ENCODE measurements around the gene FBP1. TPM values are rescaled to one million over a fixed set of nuclear protein-coding genes. Genes with fewer than 3 reads are reported as not detected.

FBP1 gene
- total RNA-seq, 4 donors from 2014 or later, result 0.46 to 3.5 (median 1.7) TPM; not detected in 1

DNA sequence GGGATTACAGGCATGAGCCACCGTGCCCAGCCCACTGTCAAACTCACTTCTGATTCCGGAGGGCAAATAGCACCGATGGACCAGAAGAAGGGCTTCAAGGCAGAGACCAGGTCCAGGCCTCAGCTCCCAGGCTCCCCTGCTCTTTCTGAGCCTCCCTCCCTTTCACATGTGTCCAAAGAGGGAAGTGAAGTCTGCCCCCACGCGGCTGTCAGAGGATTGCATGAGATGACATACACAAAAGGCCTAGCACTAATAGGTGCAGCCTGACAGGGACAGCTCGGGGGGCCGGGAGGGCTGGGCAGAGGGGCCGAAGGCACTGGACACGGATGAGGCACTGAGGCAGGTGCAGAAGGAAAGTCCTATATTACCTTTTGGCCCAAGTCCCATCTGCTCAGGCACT is 16.1 kb downstream of the FBP1 start:
- H3K4me1 ChIP-seq, result no peaks in the 10 kb centered on the region
- H3K27ac ChIP-seq, result no peak overlapping the region
- intact Hi-C loops (cut with DNase I; ENCODE audit: low total_unique reads) (no loop called here), in situ Hi-C loops (cut with MboI; ENCODE audit: low sequenced_read_pairs in 4 of 4) (no loop called here)
- no peaks in the 10 kb centered on the region for H3K36me3 ChIP-seq
- DNase-seq (no peak), ATAC-seq (no peak)
- no peak for TF ChIP-seq POLR2A (IDR thresholded peaks at IDR 0.05)
- TF ChIP-seq, protein P1, sequence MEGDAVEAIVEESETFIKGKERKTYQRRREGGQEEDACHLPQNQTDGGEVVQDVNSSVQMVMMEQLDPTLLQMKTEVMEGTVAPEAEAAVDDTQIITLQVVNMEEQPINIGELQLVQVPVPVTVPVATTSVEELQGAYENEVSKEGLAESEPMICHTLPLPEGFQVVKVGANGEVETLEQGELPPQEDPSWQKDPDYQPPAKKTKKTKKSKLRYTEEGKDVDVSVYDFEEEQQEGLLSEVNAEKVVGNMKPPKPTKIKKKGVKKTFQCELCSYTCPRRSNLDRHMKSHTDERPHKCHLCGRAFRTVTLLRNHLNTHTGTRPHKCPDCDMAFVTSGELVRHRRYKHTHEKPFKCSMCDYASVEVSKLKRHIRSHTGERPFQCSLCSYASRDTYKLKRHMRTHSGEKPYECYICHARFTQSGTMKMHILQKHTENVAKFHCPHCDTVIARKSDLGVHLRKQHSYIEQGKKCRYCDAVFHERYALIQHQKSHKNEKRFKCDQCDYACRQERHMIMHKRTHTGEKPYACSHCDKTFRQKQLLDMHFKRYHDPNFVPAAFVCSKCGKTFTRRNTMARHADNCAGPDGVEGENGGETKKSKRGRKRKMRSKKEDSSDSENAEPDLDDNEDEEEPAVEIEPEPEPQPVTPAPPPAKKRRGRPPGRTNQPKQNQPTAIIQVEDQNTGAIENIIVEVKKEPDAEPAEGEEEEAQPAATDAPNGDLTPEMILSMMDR (IDR thresholded peaks at IDR 0.05 in 4 of 5, conservative IDR thresholded peaks at IDR 0.05 in 1 of 5), result no peak
- H3K9me3 ChIP-seq, result no peaks in the 10 kb centered on the region
- H3K27me3 ChIP-seq, result no peaks in the 10 kb centered on the region
- H3K4me3 ChIP-seq, result no peak overlapping the region

DNA sequence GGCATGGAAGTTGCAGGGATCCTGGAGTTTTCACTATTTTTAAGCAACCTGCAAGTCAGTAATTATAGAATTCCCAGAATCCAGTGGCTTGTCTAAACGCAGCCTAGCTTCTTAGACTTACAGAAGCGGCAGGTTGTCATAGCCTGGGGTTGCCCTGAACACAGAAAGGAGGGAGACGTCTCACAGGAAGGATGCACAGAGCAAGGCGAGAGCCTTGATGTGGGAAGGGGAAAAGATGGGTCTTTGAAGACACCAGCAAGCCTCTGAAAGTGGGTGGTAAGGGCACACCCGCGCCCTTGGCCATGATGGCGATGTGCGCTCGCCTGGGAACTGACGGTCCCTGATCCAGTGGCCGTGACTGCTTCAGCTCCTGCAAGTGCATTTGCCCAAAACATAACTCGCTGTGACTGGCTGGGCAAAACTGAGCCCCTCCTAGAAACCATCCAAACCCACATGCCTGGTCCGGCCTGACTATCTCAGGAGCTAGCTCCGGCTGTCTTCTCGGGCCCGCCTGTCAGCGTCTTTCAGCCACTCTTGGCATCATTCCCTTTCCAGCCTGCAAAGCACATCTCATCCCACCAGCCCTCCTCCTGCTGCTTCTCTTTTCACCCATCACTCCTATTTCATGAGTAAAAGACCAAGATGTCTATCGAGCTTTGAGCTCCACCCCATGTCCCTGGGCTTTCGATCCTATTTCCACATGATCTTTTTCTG is 17.1 kb downstream of the FBP1 start:
- TF ChIP-seq POLR2A (IDR thresholded peaks at IDR 0.05), result no peak
- TF ChIP-seq, protein P1 (IDR thresholded peaks at IDR 0.05 in 4 of 5, conservative IDR thresholded peaks at IDR 0.05 in 1 of 5), result no peak
- H3K27me3 ChIP-seq, result no peaks in the 10 kb centered on the region
- no peaks in the 10 kb centered on the region for H3K36me3 ChIP-seq
- in situ Hi-C loops (cut with MboI; ENCODE audit: low sequenced_read_pairs in 4 of 4), result no loop called here
- intact Hi-C loops (cut with DNase I; ENCODE audit: low total_unique reads), result no loop called here
- H3K27ac ChIP-seq, result no peak overlapping the region
- DNase-seq (no peak), ATAC-seq (no peak)
- H3K9me3 ChIP-seq, result no peaks in the 10 kb centered on the region
- H3K4me1 ChIP-seq, result no peaks in the 10 kb centered on the region
- H3K4me3 ChIP-seq, result no peak overlapping the region

DNA sequence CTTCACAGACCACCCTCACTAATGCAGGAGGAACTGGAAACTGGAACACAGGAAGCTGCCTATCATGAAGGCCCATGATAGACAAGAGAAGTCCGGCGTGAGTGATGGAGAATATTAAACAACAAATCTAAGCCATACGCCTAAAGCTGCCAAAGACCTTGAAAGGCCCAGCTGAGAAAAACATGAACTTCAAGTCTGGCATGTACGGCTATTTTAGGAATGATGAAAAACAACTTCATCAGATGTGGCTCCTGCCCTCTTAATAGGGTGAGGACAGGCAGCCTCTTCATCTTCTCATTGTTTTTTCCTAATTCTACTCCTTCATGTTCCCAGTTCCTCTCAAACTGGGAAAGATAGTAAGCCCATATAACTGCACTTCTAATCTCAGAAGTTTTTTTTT is 20.3 kb downstream of the FBP1 start:
- in situ Hi-C loops (cut with MboI; ENCODE audit: low sequenced_read_pairs in 4 of 4) (no loop called here), intact Hi-C loops (cut with DNase I; ENCODE audit: low total_unique reads) (no loop called here)
- ATAC-seq (no peak), DNase-seq (no peak)
- Histone ChIP-seq H3K4me3 (no peak overlapping the region), H3K27ac (no peak overlapping the region), H3K36me3 (no peaks in the 10 kb centered on the region), H3K27me3 (no peaks in the 10 kb centered on the region), H3K4me1 (no peaks in the 10 kb centered on the region), H3K9me3 (no peaks in the 10 kb centered on the region)
- TF ChIP-seq, protein P1 (IDR thresholded peaks at IDR 0.05 in 4 of 5, conservative IDR thresholded peaks at IDR 0.05 in 1 of 5), result no peak
- TF ChIP-seq POLR2A (IDR thresholded peaks at IDR 0.05), result no peak

DNA sequence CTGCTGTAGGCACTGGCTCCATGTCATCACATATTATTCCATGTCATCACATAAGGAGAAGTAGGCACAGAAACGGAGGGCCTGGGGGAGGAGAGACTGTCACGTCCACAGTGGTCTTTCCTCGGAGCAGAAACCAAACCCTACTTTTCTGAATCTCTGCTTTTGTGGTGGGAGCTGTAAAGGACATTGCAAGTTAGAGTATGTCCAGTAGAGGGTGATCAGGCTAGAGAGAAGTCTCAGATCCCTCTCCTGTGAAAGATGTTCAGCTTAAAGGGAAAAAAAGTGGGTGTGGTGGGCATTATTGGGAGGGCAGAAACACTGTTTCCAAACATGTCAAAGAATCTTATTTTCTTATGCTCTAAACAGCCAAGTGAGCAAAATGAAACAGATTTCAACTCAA is 26.3 kb downstream of the FBP1 start:
- Histone ChIP-seq H3K27ac (no peak overlapping the region), H3K36me3 (no peaks in the 10 kb centered on the region), H3K4me1 (no peaks in the 10 kb centered on the region), H3K9me3 (no peaks in the 10 kb centered on the region), H3K27me3 (no peaks in the 10 kb centered on the region), H3K4me3 (no peak overlapping the region)
- in situ Hi-C loops (cut with MboI; ENCODE audit: low sequenced_read_pairs in 4 of 4) (no loop called here), intact Hi-C loops (cut with DNase I; ENCODE audit: low total_unique reads) (no loop called here)
- no peak for DNase-seq
- no peak for ATAC-seq
- no peak for TF ChIP-seq POLR2A (IDR thresholded peaks at IDR 0.05)
- TF ChIP-seq, protein P1 (IDR thresholded peaks at IDR 0.05 in 4 of 5, conservative IDR thresholded peaks at IDR 0.05 in 1 of 5), result no peak

DNA sequence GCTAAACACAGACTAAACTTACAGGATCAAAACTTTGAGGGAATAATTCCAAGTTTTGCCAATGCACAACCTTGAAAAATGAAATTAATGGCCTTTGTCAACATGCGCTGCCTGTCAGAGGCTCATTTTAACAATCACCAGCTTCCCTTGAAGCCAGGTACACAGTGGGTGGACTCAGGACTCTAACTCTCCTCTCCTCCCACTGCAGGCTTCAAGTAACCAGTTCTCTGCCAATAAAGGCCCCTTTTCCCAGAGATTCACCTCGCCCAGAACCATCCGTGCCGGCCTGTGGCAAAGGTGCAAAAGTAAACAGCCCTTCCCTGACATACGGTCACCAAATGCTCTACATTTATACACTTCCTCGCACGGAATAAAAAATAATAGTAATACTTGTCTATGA is 27.2 kb downstream of the FBP1 start:
- Histone ChIP-seq H3K27ac (no peak overlapping the region), H3K4me3 (no peak overlapping the region), H3K9me3 (no peaks in the 10 kb centered on the region), H3K27me3 (no peaks in the 10 kb centered on the region), H3K36me3 (no peaks in the 10 kb centered on the region), H3K4me1 (no peaks in the 10 kb centered on the region)
- intact Hi-C loops (cut with DNase I; ENCODE audit: low total_unique reads) (no loop called here), in situ Hi-C loops (cut with MboI; ENCODE audit: low sequenced_read_pairs in 4 of 4) (no loop called here)
- ATAC-seq, result no peak
- DNase-seq, result no peak
- TF ChIP-seq POLR2A (IDR thresholded peaks at IDR 0.05), result no peak
- TF ChIP-seq, protein P1 (IDR thresholded peaks at IDR 0.05 in 4 of 5, conservative IDR thresholded peaks at IDR 0.05 in 1 of 5), result no peak
